HCT116 (cell line): ENCODE results near the gene PDC.

Experiments used
- CTCF ChIP-seq, 3 experiments: fragments of 200-600 bp in 1 of 3; sonication (generic) in 1 of 3; IDR thresholded peaks in 2 of 3; conservative IDR thresholded peaks in 1 of 3; 2 replicates each; pipeline ENCODE4 v1.5.1; 2012 to 2017; ENCODE audit warnings: low read depth in 2 of 3, low read length in 2 of 3, antibody characterized with exemption in 1 of 3, borderline replicate concordance in 1 of 3, control low read depth in 1 of 3, mild to moderate bottlenecking in 1 of 3, mixed read lengths in 1 of 3, mixed run types in 1 of 3, moderate library complexity in 1 of 3; ENCODE audit not compliant: insufficient read depth in 1 of 3
- EZH2 ChIP-seq: fragments of 200-600 bp; sonication (generic); IDR thresholded peaks from 2 replicates; pipeline ENCODE4 v1.6.1; 2017; ENCODE audit warnings: antibody characterized with exemption, mixed run types
- JUND ChIP-seq: IDR thresholded peaks from 2 replicates; pipeline ENCODE4 v1.6.1; 2012
- POLR2A ChIP-seq: IDR thresholded peaks from 2 replicates; pipeline ENCODE4 v1.7.0; 2011; ENCODE audit warnings: borderline replicate concordance; ENCODE audit not compliant: insufficient read depth, insufficient read length; ENCODE audit errors: extremely low read depth
- POLR2AphosphoS5 ChIP-seq: IDR thresholded peaks from 2 replicates; pipeline ENCODE4 v1.6.1; 2011; ENCODE audit warnings: mild to moderate bottlenecking, low read depth, low read length, moderate library complexity
- SP1 ChIP-seq: IDR thresholded peaks from 2 replicates; pipeline ENCODE4 v1.6.1; 2012; ENCODE audit warnings: low read depth
- YY1 ChIP-seq: IDR thresholded peaks from 2 replicates; pipeline ENCODE4 v1.6.1; 2011; ENCODE audit warnings: low read length, low read depth, moderate library complexity, mild to moderate bottlenecking; ENCODE audit not compliant: insufficient replicate concordance; ENCODE audit errors: extremely low read depth

- no peak for TF ChIP-seq EZH2
- TF ChIP-seq CTCF (IDR thresholded peaks at IDR 0.05 in 2 of 3, conservative IDR thresholded peaks at IDR 0.05 in 1 of 3; ENCODE audit: borderline replicate concordance in 1 of 3, insufficient read depth in 1 of 3, low read depth in 2 of 3, low read length in 2 of 3) = no peak
- TF ChIP-seq POLR2A = no peak
- no peak for TF ChIP-seq POLR2AphosphoS5
- no peak for TF ChIP-seq YY1
- TF ChIP-seq SP1 = no peak
- no peak for TF ChIP-seq JUND
Measured at GRCh38 chr1:186502087-186502486, 41.2 kb upstream of the PDC start.
